ENCODE results near the gene ZHX3.

Gene ZHX3

DNA sequence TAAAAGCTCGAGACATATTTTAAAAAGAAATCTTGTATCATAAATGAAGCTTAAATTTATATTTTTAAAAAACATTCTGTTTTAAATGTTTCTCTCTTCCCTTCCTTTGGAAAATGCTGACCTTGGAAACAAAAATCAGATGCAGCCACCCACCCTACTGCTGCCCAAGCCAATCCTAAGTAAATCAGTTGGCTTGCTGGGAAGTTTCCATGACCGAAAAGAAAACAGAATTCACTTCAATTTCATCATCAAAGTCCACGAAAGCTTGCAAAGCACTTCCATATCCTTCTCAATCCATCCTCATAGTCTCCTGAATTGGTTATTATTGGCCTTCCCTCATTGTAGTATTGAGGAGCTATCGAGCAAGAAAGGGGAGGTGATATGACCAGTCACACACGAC lies 100.1 kb downstream of the ZHX3 start:
- no peak for DNase-seq

DNA sequence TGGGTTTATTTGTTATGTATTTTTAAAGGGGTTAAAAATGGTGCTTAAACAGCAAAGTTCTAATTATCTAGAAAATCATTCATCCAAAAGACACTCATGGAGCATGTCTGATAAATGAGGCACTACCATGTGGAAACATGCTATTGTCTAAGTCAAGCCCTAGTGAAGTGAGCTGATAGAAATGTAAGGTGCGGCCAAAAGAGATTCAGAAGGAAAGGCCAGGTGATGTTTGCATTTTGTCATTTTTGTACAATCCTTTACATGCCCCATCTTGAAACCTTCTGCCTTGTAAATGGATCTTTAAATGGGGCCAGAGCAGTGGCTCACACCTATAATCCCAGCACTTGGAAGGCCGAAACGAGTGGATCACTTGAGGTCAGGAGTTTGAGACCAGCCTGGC lies 102.9 kb downstream of the ZHX3 start:
- no peak for DNase-seq

DNA sequence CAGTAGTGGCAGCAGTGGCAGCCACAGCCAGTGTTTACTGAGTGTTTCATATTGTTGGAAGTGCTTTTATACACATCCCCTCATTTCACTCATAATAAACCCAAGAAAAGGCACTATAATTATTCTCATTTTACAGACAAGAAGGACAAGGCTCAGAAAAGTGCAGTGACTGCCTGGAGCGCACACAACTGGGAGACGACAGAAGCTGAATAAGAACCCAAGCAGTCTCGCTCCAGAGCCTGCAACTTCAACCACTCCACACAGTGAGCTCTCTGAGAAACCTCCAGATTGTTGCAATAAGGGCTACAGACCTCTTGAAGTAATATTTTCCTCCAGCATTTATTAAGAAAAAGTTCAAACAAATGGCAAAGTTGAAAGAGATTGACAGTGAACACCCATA lies 103.3 kb downstream of the ZHX3 start:
- no peak for DNase-seq

DNA sequence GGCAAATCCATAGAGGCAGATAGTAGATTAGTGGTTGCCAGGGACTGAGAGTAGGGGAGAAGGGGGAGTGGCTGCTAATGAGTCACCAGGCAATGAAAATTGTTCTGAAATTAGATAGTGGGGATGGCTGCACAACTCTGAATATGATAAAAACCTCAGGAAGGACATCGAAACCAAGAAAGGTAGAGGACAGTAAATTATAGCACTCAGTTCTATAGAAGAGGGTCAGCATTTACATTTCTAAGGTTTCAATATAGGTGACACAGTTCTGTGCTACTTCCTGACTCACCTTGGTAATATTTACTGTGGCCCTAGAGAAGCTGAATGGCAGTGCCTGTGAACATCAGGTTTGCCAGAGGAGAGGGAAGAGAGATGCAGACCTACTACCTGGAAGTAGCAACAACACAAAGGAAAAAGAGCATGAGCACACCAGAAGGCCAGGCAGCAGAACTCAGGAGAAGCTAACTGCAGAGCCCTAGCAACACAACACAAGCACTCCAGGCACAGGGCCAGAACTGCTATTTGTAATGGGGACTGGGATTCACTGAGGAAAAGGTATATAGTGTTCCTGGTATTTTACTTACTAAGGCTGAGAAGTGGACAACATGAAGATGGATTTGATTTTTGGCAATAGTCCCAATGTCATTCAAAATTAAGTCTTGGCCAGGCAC lies 104.2 kb downstream of the ZHX3 start:
- peak; percentile 58 for DNase-seq

DNA sequence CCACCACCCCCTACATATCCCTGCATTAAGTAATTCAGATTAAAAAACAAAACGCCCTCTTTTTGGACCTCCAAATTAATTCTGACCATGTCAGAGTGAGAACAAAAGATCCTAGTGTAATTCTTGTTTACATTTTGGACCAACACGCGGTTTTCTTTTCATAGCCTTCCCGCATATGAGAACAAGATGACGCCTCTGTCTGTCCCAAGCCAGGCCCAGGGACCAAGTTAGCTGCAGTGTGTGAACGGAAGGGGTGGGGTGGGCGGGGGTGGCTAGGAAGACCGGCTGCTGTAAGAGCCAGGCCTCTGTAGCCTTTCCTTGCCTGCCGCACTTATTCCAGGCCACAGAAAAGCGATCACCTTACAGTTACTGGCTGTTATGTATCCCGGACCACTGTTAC lies 112.2 kb downstream of the ZHX3 start:
- no peak for DNase-seq

DNA sequence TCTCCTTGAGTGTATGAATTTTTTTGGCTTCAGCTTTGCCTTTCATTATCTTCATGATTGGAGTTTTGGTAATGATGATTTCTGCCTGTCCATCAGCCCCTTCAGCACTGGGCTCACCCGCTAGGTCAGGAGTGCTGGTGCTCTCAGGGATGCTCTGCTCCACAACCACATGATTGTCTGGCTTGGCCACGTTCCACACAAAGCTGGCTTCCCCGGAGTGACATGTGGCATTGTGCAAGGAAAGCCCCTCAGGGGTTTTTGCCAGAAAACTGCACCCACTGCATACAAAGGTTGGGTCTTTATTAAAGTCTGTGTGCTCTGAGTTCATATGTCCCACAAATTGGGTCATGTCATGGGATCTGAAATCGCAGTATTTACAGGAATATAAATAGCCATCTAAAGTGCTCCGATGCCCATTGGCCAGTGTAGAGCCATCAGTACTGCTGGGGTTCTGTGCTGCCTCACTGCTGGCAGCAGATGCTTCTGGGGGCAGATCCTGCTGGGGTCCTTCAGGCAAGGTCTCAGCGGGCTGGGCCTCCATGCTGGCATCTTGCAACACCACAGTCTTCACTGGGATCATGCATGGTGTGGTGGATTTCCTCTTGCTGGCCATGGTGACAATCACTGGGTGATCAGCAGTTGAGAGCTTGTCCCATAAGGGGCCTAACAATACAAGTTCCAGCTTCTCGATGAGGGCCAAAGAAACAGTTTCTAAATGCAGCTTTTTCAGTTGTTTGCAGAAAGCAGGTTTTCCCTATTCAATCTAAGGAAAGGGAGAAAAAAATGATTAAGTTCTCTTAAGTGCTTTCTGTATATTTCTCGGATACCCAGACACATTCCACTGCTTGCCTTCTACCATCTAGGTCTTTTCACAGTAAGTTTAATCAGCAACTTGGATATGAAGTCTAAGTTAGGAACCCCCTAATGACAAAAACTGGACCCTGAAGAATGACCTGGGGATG lies 112.9 kb downstream of the ZHX3 start:
- DNase-seq, result no peak

DNA sequence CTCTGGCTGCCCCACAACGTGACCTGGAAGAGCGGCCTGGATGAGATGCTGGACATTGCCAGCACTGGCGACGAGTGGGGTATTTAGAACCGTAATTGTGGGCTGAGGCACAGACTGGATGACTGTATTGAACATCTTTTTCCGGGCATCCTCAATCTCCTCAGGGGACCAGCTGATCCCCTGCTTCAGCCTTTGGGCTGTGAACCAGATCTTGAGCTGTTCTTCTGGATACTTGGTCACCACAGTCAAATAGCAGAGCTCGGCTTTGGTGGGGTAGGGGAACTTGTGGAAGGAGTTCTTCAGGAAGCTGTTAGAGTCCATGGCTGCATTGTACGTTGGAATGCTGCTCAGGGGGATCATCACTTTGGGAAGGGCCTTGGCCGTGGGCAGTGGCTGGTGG lies 113.9 kb downstream of the ZHX3 start:
- DNase-seq, result no peak

DNA sequence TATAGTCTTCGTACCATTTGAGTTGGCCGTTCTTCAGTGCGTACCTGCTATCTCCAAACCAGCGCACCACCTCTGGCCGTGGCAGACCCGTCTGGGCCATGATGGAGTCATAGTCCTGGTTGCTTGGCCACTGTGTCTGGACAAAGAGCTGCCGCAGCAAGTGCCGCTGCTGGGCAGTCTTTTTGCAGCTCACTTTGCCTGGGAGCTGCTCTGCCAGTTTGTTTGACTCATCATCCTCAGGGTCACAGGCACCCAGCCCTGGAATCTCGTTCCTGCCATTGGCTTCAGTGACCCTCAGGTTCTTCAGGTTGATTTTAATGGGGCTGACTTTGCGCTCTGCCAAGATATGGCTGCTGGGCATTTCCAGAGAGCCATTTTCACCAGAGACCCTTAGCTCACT lies 115.1 kb downstream of the ZHX3 start:
- DNase-seq, result no peak

DNA sequence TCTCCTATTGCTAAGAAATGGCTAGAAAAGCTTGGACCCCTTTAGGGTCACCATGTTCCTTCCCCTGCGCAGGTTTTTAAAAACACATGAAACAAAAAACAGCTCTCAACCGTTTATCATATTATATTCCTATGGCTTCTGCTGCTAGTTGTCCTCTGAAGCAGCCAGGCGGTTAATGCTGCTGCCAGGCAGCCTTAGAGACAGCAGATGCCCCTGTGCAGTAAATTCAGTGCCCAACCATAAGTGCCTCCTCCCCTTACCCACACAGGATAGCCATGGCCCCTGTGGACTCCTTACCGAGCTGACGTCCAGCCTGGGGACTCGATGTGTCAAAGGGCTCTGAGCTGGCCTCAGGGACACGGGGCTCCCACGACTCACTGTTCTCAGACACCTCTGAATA lies 115.8 kb downstream of the ZHX3 start:
- no peak for DNase-seq

DNA sequence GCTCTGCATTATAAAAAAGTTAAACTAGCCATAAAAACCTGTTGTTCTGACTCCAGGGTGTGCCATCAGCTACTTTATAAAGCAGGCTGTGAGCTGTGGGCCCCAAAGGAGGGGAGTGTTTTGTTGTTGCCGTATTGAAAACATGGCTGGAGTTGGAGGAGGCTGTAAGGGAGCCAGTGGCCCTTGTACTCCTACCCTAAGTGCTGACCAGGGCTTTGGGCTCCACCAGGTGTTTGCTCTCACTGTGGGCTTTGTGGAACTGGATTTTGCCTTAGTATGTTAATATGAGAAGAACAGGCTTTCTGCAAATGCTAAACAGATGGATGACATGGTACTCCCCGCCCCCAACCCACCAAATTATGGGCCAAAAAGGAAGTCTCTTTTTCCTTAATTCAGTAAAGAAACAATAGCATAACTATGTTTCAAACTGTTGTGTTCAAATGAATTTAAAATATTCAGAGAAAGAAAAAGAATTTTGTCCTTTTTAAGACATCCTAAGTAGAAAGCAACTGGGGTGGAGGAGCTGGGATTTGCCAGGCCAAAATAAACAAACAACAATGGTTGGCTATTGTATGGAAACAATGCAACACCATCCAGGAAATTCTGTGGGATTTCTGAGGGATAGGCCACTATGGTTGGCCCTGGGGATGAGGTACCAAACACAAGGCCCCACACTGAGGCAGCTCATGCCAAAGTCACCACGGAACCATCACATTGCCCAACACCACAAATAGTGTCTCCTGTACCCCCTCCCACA lies 116.9 kb downstream of the ZHX3 start:
- DNase-seq, result no peak

DNA sequence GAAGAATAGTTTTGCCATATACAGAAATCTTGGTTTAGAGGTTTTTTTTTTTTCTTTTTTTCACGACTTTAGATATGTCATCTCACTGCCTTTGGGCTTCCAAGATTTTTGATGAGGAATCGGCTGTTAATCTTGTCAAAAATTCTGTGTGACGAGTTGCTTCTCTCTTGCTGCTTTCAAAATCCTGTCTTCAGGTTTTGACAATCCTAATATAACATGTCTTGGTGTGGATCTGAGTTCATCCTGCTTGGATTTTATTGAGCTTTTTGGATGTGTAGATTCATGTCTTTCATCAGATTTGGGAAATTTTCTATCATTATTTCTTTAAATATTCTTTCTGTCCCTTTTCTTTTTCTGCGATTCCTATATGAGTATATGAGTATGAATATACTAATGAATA lies 119.1 kb downstream of the ZHX3 start:
- DNase-seq, result no peak

DNA sequence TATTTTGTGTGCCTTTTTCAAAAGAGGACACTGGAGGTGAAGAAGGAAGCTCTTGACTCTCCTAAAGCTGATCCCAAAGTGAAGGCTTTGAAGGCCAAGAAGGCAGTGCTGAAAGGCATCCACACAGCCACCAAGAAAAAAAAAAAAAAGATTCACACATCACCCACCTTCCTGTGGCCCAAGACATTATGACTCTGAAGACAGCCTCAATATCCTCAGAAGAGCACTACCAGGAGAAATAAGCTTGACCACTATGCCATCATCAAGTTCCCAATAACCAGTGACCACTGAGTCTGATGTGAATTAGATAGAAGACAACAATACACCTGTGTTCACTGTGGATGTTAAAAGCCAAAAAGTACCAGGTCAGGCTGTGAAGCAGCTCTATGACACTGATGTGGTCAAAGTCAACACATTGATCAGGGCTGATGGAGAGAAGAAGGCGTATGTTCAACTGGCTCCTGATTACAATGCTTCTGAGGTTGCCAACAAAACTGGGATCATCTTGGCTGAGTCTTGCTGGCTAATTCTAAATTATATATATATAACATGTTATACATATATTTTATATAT lies 120.8 kb downstream of the ZHX3 start:
- no peak for DNase-seq

DNA sequence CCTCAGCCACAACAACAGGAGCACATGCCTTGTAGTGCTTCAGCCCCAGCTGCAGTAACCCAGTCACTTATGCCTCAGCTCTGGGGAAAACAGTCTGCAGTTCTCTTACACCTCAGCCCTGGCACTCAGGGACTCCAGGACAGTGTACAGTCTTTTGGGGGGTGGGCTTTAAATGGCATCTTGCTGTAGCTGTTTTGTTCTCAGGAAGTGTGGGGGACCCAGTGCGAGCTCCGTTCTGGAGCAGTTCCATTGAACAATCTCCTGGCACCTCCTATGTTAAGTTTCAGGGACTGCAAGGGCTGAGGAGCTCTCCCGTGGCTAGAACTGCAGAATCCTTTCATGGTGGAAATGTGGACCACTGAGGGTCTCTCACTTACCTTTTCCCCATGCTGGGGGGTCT lies 125.0 kb downstream of the ZHX3 start:
- DNase-seq, result no peak

DNA sequence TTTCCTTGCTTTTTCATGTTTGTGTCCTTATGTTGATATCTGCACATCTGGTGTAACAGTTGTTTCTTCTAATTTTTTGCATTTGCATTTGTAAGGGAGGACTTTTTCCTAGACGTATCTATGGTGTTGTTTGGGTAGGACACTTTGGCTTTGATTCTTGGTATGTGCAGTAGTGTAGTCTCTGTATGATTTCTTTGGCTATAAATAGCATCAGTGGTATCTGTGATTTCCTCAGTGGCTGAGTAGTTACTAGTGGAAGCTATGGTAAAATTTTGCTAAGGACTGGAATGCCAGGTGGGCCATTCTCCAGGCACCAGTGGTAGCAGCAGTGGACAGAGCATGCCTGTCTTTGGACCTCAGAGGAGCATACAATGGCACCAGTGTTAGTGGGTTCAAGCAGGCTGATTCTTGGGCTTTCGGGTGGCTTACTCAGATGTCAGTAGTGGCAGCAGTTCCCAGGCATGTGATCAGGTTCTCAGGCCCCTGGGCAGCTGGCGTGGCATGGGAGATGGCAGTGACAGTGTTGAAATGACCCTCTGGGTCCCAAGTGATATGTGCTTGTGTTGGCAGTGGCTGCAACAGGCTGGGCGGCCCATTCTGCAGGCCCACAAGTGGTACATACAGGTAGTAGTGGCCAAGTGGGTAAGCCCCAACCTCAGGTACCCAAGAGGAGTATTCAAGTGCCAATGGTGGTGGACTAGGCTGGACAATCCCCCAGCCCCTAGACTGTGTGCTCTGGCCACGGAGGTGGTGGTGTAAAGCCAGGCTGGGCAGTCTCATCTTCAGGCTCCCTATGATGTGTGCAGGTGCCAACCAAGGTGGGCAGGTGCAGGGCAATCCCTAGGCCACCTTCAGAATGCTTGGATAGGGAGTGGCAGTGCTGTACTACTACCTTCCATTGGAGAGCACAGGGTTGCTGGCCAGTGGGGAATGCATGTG lies 125.7 kb downstream of the ZHX3 start:
- no peak for DNase-seq

DNA sequence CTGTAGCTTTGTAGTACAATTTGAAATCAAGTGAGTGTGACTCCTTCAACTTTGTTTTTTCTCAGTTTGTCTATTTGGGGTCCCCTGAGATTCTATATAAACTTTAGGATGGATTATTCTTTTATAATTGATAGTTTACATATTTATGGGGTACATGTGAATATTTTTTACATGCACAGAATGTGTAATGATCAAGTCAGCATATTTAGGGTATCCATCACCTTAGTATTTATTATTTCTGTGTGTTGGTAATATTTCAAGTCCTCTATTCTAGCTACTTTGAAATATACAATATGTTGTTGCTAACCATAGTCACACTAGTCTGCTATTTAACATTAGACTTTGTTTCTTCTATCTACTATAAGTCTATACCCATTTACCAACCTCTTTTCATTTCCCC lies 129.9 kb downstream of the ZHX3 start:
- no peak for DNase-seq

DNA sequence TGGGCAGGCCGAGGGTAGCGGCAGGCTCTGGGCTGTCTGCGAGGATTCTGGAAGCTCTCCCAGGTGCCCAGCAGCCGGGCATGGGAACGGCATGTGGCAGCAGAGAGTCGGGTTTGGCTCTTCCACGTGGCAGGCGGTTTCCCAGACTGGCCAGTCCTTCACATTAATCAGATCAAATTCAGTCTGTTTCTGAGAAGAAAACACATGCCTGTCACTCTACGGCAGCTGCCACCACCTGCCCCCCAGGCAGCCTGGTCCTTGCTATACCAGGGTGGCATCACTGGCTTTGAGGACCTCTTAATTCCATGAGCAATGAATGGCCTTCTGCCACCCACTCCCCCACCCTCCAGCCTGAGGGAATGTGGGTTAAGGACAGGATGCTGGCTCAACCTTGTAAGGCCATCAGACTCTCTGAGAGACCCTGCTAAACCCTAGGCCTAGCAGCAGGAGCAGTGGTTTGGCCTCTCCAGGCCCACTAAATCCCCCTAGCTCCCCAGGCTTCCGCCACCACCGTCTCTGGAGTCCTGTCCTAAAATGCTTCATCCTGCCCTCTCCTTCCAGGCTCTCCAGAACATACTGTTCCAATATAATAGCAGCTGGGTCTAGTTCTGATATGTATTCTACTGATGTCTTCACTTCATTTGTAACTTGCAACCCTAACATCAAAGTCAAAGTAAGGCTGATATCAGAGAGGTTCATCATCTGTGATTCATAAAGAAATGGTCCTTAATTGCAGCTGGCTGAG lies 132.3 kb downstream of the ZHX3 start:
- DNase-seq, result no peak

DNA sequence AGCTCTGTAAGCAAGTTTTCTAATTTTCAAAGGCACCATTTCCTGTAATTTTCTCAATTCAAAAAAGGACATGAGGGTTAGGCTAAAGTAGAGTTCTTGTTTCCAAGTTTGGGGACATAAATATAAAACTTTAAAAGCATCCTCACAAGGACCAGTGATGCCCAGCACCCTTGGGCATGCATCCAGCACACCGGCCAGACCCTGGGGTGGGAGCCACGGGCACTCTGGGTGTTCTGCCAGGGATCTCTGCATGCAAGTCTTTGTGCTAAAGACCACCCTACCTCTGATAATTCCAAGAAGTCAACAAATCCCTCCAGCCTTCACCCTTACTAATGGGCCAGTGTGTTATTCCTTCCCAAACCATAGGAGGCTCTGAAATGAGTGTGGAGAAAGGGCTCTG lies 133.7 kb downstream of the ZHX3 start:
- DNase-seq, result no peak

DNA sequence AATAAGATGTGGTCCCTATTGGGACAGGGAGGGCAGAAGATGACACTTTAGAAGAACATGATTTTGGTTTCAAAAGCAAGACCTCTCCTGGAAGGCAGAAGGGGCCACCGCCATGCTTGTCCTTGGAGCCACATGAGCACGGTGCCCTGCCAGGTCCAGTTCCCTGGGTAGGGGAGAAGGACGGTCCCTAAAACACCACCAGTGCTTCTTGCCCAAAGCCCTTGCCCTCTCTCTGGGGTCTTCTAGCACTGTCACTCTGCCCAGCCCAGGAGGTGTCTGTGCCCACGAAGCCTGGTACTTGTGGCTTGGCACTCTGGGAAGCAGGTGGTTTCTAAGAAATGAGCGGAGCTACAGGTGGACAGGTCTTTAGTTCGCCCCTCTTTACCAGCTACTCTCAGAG lies 134.1 kb downstream of the ZHX3 start:
- DNase-seq, result no peak

DNA sequence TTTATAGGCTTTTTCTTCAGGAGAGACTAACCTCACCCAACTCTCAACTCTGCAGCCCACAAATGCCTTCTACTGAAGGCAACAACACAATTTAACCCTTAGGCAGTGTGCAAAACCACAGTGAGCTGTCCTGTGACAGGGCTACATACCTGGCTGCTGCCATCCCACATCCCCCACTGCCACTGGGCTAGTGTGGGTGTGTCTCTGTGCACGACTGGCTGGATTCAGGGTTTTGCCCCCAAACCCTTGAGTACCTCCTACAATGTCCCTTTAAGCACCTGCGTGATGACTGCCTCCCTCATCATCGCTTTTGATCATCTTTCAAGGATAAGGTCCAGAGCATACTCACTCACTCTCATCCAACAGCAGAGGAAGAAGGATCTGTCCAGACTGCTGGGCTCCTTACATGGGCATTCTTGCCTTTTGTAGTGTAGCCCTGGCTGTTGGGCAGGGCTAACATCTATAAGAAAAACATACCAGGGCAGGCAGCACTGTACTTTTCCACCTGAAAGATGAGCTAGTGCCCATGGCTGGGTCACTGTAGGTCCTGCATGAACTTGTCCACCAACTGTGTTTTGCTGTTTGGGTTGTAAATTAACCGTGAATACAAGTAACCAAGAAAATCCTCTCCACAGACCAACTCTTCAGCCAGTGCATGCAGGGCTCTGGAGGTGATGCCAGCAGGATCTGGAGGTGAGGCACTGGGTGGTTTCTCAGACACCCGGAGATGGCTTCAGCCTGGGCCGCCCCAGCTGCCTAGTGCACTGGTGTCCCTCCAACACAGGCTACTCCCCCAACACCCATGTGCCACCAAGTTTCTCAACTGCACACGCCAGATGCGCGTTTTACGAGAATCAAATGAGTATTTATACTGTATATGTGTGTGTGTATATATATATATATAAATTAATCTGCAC lies 135.0 kb downstream of the ZHX3 start:
- DNase-seq, result peak; percentile 24

DNA sequence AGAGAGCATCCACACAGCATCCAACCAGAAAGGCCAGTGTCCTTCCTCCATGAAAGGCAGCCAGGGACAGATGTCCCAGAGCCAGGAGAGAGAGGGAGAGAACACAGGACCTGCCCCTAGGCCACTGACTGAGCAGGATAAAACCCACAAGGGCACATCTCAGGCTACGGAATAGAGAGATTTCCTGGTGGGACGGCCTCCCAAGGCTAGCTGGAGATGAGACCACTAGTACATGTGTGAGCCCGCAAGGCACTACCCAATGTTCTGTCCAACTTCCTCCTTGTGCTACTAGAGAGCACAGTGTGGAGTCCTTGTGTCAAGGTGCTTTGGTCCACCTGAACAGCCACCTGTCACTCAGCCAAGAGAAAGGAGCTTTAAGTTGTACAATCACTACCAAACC lies 136.0 kb downstream of the ZHX3 start:
- no peak for DNase-seq

Data from EL (cell line).